C4-2B (cell line): Measurements from ENCODE around the gene FNDC8.

Experiments
- H3K27ac ChIP-seq: fragments of 450-650 bp; 2 replicates; pipeline ENCODE4 v1.5.1; 2017
- ZFX ChIP-seq: fragments of 450-650 bp; IDR thresholded peaks from 2 replicates; pipeline ENCODE4 v1.6.1; 2017
- TF ChIP-seq, protein P1 (sequence below): fragments of 450-650 bp; conservative IDR thresholded peaks from 2 replicates; pipeline ENCODE4 v1.5.1; 2017; ENCODE audit warnings: mild to moderate bottlenecking

The FNDC8 gene

DNA sequence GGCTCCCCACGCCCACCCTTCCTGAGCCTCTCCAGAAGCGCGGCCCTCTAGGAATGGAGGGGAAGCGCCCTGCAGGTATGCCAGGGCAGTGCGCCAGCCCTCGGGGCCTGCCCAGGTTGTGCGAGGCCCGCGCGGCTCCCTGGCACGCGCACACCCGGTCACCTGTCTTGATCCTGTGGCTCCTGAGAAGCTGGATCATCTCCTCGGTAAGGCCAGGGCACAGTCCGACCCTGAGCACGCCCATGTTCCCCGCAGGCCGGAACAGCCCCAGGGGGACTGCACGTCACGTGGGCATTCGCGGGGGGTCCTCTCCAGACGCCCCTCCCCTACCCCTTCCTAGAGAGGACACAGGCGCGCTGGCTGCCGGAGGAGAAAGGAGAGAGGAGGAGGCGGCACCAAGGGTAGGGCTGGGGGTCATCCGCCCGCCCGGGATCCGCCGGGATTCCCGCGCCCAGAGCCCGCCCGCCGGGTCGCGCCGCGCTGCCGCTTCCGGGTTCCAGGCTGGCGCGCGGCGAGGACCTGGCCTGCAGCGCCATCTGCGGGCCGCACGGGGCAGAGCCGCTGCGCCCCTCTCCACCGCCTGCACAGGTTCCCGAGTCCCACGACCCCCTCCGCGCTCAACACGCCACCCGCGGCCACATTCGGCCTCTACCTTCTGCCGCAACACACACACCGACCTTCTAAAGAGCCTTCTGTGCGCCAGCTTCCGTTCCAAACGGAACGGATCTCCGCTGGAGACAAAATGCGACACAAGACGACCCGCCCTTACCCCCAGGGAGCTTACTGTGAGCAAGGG lies 1.8 kb upstream of the FNDC8 start, which contains the start of gene RAD51D:
Gene RAD51D (minus strand): TSS at position 491 of the 796 bp plus-strand sequence. CDS start 247 bp downstream, at position 244.
- H3K27ac ChIP-seq = peak within 1 kb of the TSS; percentile 73
- peak; percentile 78; the same call in 1 of the 2 replicates for TF ChIP-seq ZFX
- TF ChIP-seq, protein P1, sequence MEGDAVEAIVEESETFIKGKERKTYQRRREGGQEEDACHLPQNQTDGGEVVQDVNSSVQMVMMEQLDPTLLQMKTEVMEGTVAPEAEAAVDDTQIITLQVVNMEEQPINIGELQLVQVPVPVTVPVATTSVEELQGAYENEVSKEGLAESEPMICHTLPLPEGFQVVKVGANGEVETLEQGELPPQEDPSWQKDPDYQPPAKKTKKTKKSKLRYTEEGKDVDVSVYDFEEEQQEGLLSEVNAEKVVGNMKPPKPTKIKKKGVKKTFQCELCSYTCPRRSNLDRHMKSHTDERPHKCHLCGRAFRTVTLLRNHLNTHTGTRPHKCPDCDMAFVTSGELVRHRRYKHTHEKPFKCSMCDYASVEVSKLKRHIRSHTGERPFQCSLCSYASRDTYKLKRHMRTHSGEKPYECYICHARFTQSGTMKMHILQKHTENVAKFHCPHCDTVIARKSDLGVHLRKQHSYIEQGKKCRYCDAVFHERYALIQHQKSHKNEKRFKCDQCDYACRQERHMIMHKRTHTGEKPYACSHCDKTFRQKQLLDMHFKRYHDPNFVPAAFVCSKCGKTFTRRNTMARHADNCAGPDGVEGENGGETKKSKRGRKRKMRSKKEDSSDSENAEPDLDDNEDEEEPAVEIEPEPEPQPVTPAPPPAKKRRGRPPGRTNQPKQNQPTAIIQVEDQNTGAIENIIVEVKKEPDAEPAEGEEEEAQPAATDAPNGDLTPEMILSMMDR = peak; percentile 99

DNA sequence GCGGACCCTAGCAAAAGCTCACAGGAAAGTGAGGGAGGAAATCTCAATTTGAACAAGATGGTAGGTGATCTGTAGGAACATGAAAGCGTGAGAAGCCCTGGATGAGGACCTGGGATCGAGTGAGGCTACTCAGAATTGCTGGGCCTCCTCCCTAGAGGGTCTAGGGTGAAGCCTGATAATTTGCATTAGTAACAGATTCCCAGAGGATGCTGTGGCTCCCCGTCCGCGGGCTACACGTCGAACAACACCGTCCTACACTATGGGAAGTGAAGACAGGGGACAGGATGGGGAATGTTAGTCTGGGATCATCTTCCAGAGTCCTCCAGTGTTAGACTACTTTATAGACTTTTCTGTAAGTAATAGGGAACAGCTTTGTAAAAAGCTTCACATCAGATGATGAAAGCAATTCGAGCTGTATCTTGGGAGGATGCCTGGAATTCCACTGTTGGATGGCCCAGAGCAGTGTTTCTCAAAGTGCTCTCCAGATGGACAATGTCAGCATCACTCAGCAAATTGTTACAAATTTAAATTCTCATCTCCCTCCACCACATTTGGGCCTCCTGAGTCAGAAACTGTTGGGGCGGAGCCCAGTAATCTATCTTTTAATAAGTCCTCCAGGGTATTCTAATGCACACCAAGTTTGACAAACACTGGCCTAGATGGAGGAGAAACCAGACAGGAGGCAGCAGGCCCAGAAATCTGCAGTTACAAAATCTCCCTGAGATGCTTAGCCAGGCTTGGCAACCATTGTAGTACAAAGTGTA lies 6.5 kb downstream of the FNDC8 start:
- no peak overlapping the region for H3K27ac ChIP-seq
- TF ChIP-seq, protein P1 = no peak
- TF ChIP-seq ZFX = no peak

DNA sequence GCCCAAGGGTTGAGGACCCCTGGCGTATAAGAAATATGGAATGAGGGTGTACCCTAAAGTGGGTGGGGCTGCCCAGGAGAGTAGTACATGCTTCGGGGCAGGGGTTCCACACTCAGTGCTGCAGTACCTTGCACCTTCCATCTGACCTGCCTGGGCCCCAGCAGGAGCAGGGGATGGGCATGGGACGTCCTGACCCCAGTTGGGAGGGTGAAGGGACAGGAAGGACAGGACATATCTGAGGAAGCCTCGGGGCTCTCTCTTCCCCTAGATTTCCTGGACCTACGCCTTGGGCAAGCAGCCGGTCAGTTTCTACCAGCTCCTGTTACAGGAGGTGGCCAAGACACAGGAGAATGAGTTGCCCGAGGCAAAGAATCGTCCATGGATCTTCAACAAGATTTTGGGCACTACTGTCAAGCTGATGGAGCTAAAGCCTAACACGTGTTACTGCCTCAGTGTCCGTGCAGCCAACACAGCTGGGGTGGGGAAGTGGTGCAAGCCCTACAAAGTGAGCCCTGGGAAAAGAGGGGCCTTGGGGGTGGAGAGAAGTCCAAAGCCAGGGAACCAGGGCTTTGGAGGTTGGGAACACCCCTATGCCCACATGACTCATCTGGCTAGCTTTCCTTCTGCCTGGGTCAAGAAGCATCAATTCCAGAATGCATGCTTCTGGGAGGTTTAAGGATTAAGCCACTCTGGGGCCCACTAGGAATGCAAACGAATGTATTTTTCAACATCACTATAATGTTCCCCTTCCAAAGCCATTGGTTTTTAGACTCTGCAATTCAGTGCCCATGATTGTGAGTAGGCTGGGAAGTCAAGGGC lies 7.9 kb downstream of the FNDC8 start:
- H3K27ac ChIP-seq = no peak overlapping the region
- TF ChIP-seq, protein P1 = no peak
- no peak for TF ChIP-seq ZFX

DNA sequence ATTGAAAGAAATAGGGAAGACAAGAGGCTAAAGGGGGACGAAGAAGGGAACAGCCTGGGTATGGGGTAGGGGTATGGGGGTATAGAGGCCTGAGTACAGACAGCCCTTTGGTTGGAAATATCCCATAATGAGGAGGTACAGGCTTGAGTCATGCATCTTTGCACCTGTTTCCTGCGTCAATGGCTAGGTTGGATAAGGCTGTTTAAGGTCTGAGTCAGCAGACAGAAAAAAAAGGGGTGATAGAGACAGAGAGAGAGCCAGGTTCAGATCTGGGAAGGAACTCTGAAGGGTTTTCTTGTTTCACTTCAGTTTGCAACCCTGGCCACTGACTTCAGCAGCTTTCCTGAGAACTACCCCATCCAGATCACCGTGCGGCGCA lies 8.5 kb downstream of the FNDC8 start:
- H3K27ac ChIP-seq = no peak overlapping the region
- TF ChIP-seq, protein P1 = no peak
- TF ChIP-seq ZFX = no peak

DNA sequence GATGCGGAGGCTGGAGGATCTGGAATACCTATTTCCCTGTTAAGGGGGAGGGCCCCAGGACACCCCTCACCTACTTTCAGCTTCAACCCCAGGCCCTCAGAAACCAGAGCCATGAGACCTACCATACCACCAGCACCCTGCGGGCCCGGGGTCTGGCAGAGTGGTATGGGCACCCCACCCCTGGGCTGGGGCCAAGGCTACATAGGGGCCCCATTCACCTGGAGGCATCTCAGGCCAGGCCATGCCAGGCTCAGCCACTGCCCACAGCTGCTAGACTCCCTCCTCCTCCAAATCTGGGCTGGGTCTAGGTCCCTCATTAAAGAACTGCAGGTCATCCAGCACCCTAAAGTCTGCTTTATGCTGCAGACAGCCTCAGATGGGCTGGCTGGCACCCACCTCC lies 9.0 kb downstream of the FNDC8 start:
- no peak for TF ChIP-seq ZFX
- TF ChIP-seq, protein P1 = no peak
- H3K27ac ChIP-seq = no peak overlapping the region

DNA sequence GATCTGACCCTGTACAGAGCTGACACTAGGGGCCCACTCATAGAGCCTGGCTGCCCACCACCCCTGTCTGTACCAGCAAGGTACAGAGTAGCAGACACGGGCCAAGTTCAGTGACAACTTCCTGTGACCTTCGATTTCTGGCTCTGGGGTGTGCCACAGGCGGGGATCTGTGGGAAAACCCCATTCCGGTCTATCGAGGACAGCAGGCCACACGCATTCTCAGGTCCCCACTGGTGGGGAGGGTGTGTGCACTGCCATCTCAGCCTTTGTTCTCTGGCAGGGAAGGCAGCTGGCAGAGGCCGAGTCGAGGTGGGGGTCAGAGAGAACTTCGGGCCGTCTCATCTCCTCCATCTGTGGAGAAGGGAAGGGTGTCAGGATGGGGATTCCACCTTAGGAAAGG lies 10.7 kb downstream of the FNDC8 start:
- TF ChIP-seq, protein P1 = no peak
- no peak for TF ChIP-seq ZFX
- H3K27ac ChIP-seq = no peak overlapping the region
